Measurements from ENCODE around the gene CSAD.
A peak's percentile ranks its signal among the peaks of the same experiment; 100 is the strongest.

Gene CSAD

GRCh38 chr12:53213348-53213747 is 32.6 kb upstream of the CSAD start:
- no peak overlapping the region for H2BK120ac ChIP-seq (ENCODE audit: low read depth, low read length)
- H3K27ac ChIP-seq (replicated peaks; ENCODE audit: low read length) = no peak overlapping the region
- H2AFZ ChIP-seq (ENCODE audit: low read length) = peak overlapping the region; percentile 78
- peak overlapping the region; percentile 44 for H3K23ac ChIP-seq (ENCODE audit: low read depth, low read length, poor library complexity)
- H3K4me3 ChIP-seq (ENCODE audit: low read length in 2 of 2) = no peak overlapping the region
- H3K9ac ChIP-seq (ENCODE audit: low read depth, low read length, poor library complexity) = no peak overlapping the region
- H3K14ac ChIP-seq (ENCODE audit: low read length) = no peak overlapping the region
- WGBS, 2 donors (ENCODE audit: extremely low coverage in 2 of 2, insufficient read length in 2 of 2, insufficient replicate concordance in 1 of 2) = no CpG with 5 or more reads among the region's 14 CpGs
- H3K9me3 ChIP-seq (replicated peaks in 1 of 2; ENCODE audit: control insufficient read depth in 2 of 2, insufficient read depth in 1 of 2, low read depth in 1 of 2, low read length in 2 of 2) = no peaks in the 10 kb centered on the region
- H2AK5ac ChIP-seq (ENCODE audit: low read depth, low read length) = peak overlapping the region; percentile 77
- H2BK5ac ChIP-seq (ENCODE audit: low read length) = peak overlapping the region; percentile 93
- no peak overlapping the region for H3K18ac ChIP-seq (ENCODE audit: low read length)
- peaks cover 0 to 28% (median 6%) of the 10 kb centered on the region in 3 experiments for H3K27me3 ChIP-seq (ENCODE audit: control insufficient read depth in 3 of 3, insufficient read depth in 3 of 3, low read depth in 1 of 3, low read length in 3 of 3)
- DNase-seq (ENCODE audit: low spot score) = peak; percentile 77
- H3K79me1 ChIP-seq (ENCODE audit: low read depth, low read length) = no peaks in the 10 kb centered on the region
- peaks cover 13 to 20% of the 10 kb centered on the region in 2 donors for H3K4me1 ChIP-seq (ENCODE audit: control insufficient read depth in 2 of 2, insufficient read depth in 1 of 2, low read depth in 1 of 2, low read length in 2 of 2)
- H3K4me2 ChIP-seq (ENCODE audit: insufficient read depth, low read length, poor library complexity, severe bottlenecking) = no peak overlapping the region
- no peaks in the 10 kb centered on the region for H3K36me3 ChIP-seq (replicated peaks in 1 of 2; ENCODE audit: control insufficient read depth in 2 of 2, insufficient read depth in 2 of 2, low read length in 2 of 2)
- no peak overlapping the region for H2BK15ac ChIP-seq (ENCODE audit: low read length)
- no peak overlapping the region for H4K8ac ChIP-seq (ENCODE audit: low read depth, low read length)
- no peak overlapping the region for H2BK12ac ChIP-seq (ENCODE audit: low read length)
- no peak overlapping the region for H3K4ac ChIP-seq (ENCODE audit: low read length)
- H4K91ac ChIP-seq (ENCODE audit: low read depth, low read length, poor library complexity) = peak overlapping the region; percentile 17

GRCh38 chr12:53212931-53213330 is 32.2 kb upstream of the CSAD start:
- WGBS, 2 donors (ENCODE audit: extremely low coverage in 2 of 2, insufficient read length in 2 of 2, insufficient replicate concordance in 1 of 2) = no CpG with 5 or more reads among the region's 12 CpGs
- Histone ChIP-seq H2AFZ (ENCODE audit: low read length) (peak overlapping the region; percentile 78), H4K91ac (ENCODE audit: low read depth, low read length, poor library complexity) (peak overlapping the region; percentile 17), H4K8ac (ENCODE audit: low read depth, low read length) (no peak overlapping the region), H2BK5ac (ENCODE audit: low read length) (peak overlapping the region; percentile 93), H3K9ac (ENCODE audit: low read depth, low read length, poor library complexity) (no peak overlapping the region), H3K4me1 (ENCODE audit: control insufficient read depth in 2 of 2, insufficient read depth in 1 of 2, low read depth in 1 of 2, low read length in 2 of 2) (peaks cover 11 to 19% of the 10 kb centered on the region in 2 donors), H2BK120ac (ENCODE audit: low read depth, low read length) (no peak overlapping the region), H3K36me3 (replicated peaks in 1 of 2; ENCODE audit: control insufficient read depth in 2 of 2, insufficient read depth in 2 of 2, low read length in 2 of 2) (no peaks in the 10 kb centered on the region), H3K23ac (ENCODE audit: low read depth, low read length, poor library complexity) (no peak overlapping the region), H3K14ac (ENCODE audit: low read length) (no peak overlapping the region), H3K18ac (ENCODE audit: low read length) (no peak overlapping the region), H2BK15ac (ENCODE audit: low read length) (no peak overlapping the region), H2BK12ac (ENCODE audit: low read length) (no peak overlapping the region), H3K9me3 (replicated peaks in 1 of 2; ENCODE audit: control insufficient read depth in 2 of 2, insufficient read depth in 1 of 2, low read depth in 1 of 2, low read length in 2 of 2) (no peaks in the 10 kb centered on the region), H3K27me3 (ENCODE audit: control insufficient read depth in 3 of 3, insufficient read depth in 3 of 3, low read depth in 1 of 3, low read length in 3 of 3) (peaks cover 0 to 26% (median 2%) of the 10 kb centered on the region in 3 experiments), H3K4me2 (ENCODE audit: insufficient read depth, low read length, poor library complexity, severe bottlenecking) (no peak overlapping the region), H3K4ac (ENCODE audit: low read length) (no peak overlapping the region), H3K27ac (replicated peaks; ENCODE audit: low read length) (no peak overlapping the region), H2AK5ac (ENCODE audit: low read depth, low read length) (peak overlapping the region; percentile 73), H3K4me3 (ENCODE audit: low read length in 2 of 2) (no peak overlapping the region), H3K79me1 (ENCODE audit: low read depth, low read length) (no peaks in the 10 kb centered on the region)
- DNase-seq (ENCODE audit: low spot score) = no peak

- Histone ChIP-seq H3K18ac (ENCODE audit: low read length) (no peak overlapping the region), H3K79me1 (ENCODE audit: low read depth, low read length) (no peaks in the 10 kb centered on the region), H3K4ac (ENCODE audit: low read length) (no peak overlapping the region), H3K9me3 (replicated peaks in 1 of 2; ENCODE audit: control insufficient read depth in 2 of 2, insufficient read depth in 1 of 2, low read depth in 1 of 2, low read length in 2 of 2) (no peaks in the 10 kb centered on the region), H3K27me3 (ENCODE audit: control insufficient read depth in 3 of 3, insufficient read depth in 3 of 3, low read depth in 1 of 3, low read length in 3 of 3) (peaks cover 0 to 22% (median 0%) of the 10 kb centered on the region in 3 experiments), H2BK5ac (ENCODE audit: low read length) (no peak overlapping the region), H3K4me1 (ENCODE audit: control insufficient read depth in 2 of 2, insufficient read depth in 1 of 2, low read depth in 1 of 2, low read length in 2 of 2) (peaks cover 4 to 8% of the 10 kb centered on the region in 2 donors), H2AK5ac (ENCODE audit: low read depth, low read length) (peak overlapping the region; percentile 9), H3K27ac (replicated peaks; ENCODE audit: low read length) (no peak overlapping the region), H2AFZ (ENCODE audit: low read length) (no peak overlapping the region), H3K9ac (ENCODE audit: low read depth, low read length, poor library complexity) (no peak overlapping the region), H3K36me3 (replicated peaks in 1 of 2; ENCODE audit: control insufficient read depth in 2 of 2, insufficient read depth in 2 of 2, low read length in 2 of 2) (no peaks in the 10 kb centered on the region), H3K4me3 (ENCODE audit: low read length in 2 of 2) (no peak overlapping the region), H3K4me2 (ENCODE audit: insufficient read depth, low read length, poor library complexity, severe bottlenecking) (no peak overlapping the region), H2BK15ac (ENCODE audit: low read length) (no peak overlapping the region), H2BK12ac (ENCODE audit: low read length) (peak overlapping the region; percentile 44), H4K8ac (ENCODE audit: low read depth, low read length) (no peak overlapping the region), H4K91ac (ENCODE audit: low read depth, low read length, poor library complexity) (no peak overlapping the region), H3K23ac (ENCODE audit: low read depth, low read length, poor library complexity) (no peak overlapping the region), H2BK120ac (ENCODE audit: low read depth, low read length) (no peak overlapping the region), H3K14ac (ENCODE audit: low read length) (no peak overlapping the region)
- DNase-seq (ENCODE audit: low spot score) = no peak
- no CpG with 5 or more reads among the region's 13 CpGs for WGBS, 2 donors (ENCODE audit: extremely low coverage in 2 of 2, insufficient read length in 2 of 2, insufficient replicate concordance in 1 of 2)
These were observed 31.0 kb upstream of the CSAD start for GRCh38 chr12:53211476-53212381.

GRCh38 chr12:53210843-53211242 is 30.1 kb upstream of the CSAD start:
- no CpG with 5 or more reads among the region's 4 CpGs for WGBS, 2 donors (ENCODE audit: extremely low coverage in 2 of 2, insufficient read length in 2 of 2, insufficient replicate concordance in 1 of 2)
- no peak overlapping the region for H3K4me2 ChIP-seq (ENCODE audit: insufficient read depth, low read length, poor library complexity, severe bottlenecking)

More at GRCh38 chr12:53210843-53211242, 30.1 kb upstream of the CSAD start:
- H4K8ac ChIP-seq (ENCODE audit: low read depth, low read length) = no peak overlapping the region
- H2BK120ac ChIP-seq (ENCODE audit: low read depth, low read length) = no peak overlapping the region
- H4K91ac ChIP-seq (ENCODE audit: low read depth, low read length, poor library complexity) = no peak overlapping the region
- H3K23ac ChIP-seq (ENCODE audit: low read depth, low read length, poor library complexity) = peak overlapping the region; percentile 52
- no peak for DNase-seq (ENCODE audit: low spot score)
- no peak overlapping the region for H3K27ac ChIP-seq (replicated peaks; ENCODE audit: low read length)
- H3K9ac ChIP-seq (ENCODE audit: low read depth, low read length, poor library complexity) = no peak overlapping the region
- H3K18ac ChIP-seq (ENCODE audit: low read length) = no peak overlapping the region
- H2AK5ac ChIP-seq (ENCODE audit: low read depth, low read length) = peak overlapping the region; percentile 68
- H3K9me3 ChIP-seq (replicated peaks in 1 of 2; ENCODE audit: control insufficient read depth in 2 of 2, insufficient read depth in 1 of 2, low read depth in 1 of 2, low read length in 2 of 2) = no peaks in the 10 kb centered on the region
- no peak overlapping the region for H3K14ac ChIP-seq (ENCODE audit: low read length)
- H3K4ac ChIP-seq (ENCODE audit: low read length) = no peak overlapping the region
- no peak overlapping the region for H2BK15ac ChIP-seq (ENCODE audit: low read length)
- H3K79me1 ChIP-seq (ENCODE audit: low read depth, low read length) = no peaks in the 10 kb centered on the region
- H2BK5ac ChIP-seq (ENCODE audit: low read length) = no peak overlapping the region
- peak overlapping the region in 1 of 2 donors; percentile 45 for H3K4me3 ChIP-seq (ENCODE audit: low read length in 2 of 2)
- H3K27me3 ChIP-seq (ENCODE audit: control insufficient read depth in 3 of 3, insufficient read depth in 3 of 3, low read depth in 1 of 3, low read length in 3 of 3) = peaks cover 0 to 23% (median 0%) of the 10 kb centered on the region in 3 experiments
- H3K4me1 ChIP-seq (ENCODE audit: control insufficient read depth in 2 of 2, insufficient read depth in 1 of 2, low read depth in 1 of 2, low read length in 2 of 2) = peaks cover 5% of the 10 kb centered on the region in 2 donors
- H3K36me3 ChIP-seq (replicated peaks in 1 of 2; ENCODE audit: control insufficient read depth in 2 of 2, insufficient read depth in 2 of 2, low read length in 2 of 2) = no peaks in the 10 kb centered on the region
- no peak overlapping the region for H2BK12ac ChIP-seq (ENCODE audit: low read length)
- no peak overlapping the region for H2AFZ ChIP-seq (ENCODE audit: low read length)
